WTC11 (cell line): ENCODE data around the gene PGK2.

Experiments
- CREM ChIP-seq: sonication (generic); formaldehyde crosslinking; IDR thresholded peaks from 2 replicates; pipeline ENCODE4 v1.8.1; 2022; ENCODE audit warnings: mild to moderate bottlenecking, missing genetic modification reagents, moderate library complexity
- CTCF ChIP-seq: fragments of 200-600 bp; IDR thresholded peaks from 2 replicates; pipeline ENCODE4 v1.8.0; 2022; ENCODE audit warnings: antibody characterized with exemption
- ELF4 ChIP-seq: sonication (generic); formaldehyde crosslinking; IDR thresholded peaks from 2 replicates; pipeline ENCODE4 v1.8.1; 2022; ENCODE audit warnings: low read depth, mild to moderate bottlenecking, moderate library complexity, missing genetic modification reagents
- EMX1 ChIP-seq: fragments of 250-450 bp; sonication (Bioruptor Pico); IDR thresholded peaks from 2 replicates; pipeline ENCODE4 v1.8.0; 2021; ENCODE audit warnings: mild to moderate bottlenecking
- GABPB1 ChIP-seq: sonication (generic); formaldehyde crosslinking; IDR thresholded peaks from 2 replicates; pipeline ENCODE4 v1.8.1; 2023; ENCODE audit warnings: mild to moderate bottlenecking, missing genetic modification reagents
- OVOL2 ChIP-seq: fragments of 250-450 bp; sonication (Bioruptor Pico); IDR thresholded peaks from 2 replicates; pipeline ENCODE4 v1.9.0; 2021; ENCODE audit warnings: mild to moderate bottlenecking, borderline replicate concordance
- RELA ChIP-seq: sonication (generic); formaldehyde crosslinking; IDR thresholded peaks from 2 replicates; pipeline ENCODE4 v1.8.1; 2022; ENCODE audit warnings: missing genetic modification reagents, mild to moderate bottlenecking, borderline replicate concordance
- STAT6 ChIP-seq: sonication (generic); formaldehyde crosslinking; conservative IDR thresholded peaks from 2 replicates; pipeline ENCODE4 v1.8.1; 2023; ENCODE audit warnings: mild to moderate bottlenecking, low read depth, missing genetic modification reagents, moderate library complexity
- TCF7 ChIP-seq: sonication (generic); formaldehyde crosslinking; IDR thresholded peaks from 2 replicates; pipeline ENCODE4 v1.8.0; 2022; ENCODE audit warnings: mild to moderate bottlenecking, low read depth, missing genetic modification reagents, moderate library complexity
- TEAD1 ChIP-seq: sonication (generic); formaldehyde crosslinking; IDR thresholded peaks from 2 replicates; pipeline ENCODE4 v1.8.0; 2022; ENCODE audit warnings: mild to moderate bottlenecking, missing genetic modification reagents
- USF1 ChIP-seq: sonication (generic); formaldehyde crosslinking; IDR thresholded peaks from 2 replicates; pipeline ENCODE4 v1.8.0; 2022; ENCODE audit warnings: mild to moderate bottlenecking, missing genetic modification reagents
- ZBTB21 ChIP-seq: sonication (generic); formaldehyde crosslinking; IDR thresholded peaks from 2 replicates; pipeline ENCODE4 v1.8.1; 2023; ENCODE audit warnings: mild to moderate bottlenecking, missing genetic modification reagents, borderline replicate concordance
- ZNF138 ChIP-seq: sonication (generic); formaldehyde crosslinking; conservative IDR thresholded peaks from 2 replicates; pipeline ENCODE4 v1.8.1; 2022; ENCODE audit warnings: mild to moderate bottlenecking, moderate library complexity, missing genetic modification reagents
- ZNF416 ChIP-seq: fragments of 250-450 bp; sonication (Bioruptor Pico); IDR thresholded peaks from 2 replicates; pipeline ENCODE4 v1.9.0; 2021; ENCODE audit warnings: mild to moderate bottlenecking, inconsistent platforms

- no peak for TF ChIP-seq USF1 (CRISPR knock-in tag)
- no peak for TF ChIP-seq RELA
- TF ChIP-seq CREM: no peak
- no peak for TF ChIP-seq EMX1 (CRISPR knock-in tag)
- no peak for TF ChIP-seq ZNF138
- no peak for TF ChIP-seq ZBTB21 (CRISPR knock-in tag)
- no peak for TF ChIP-seq TEAD1 (CRISPR knock-in tag)
- no peak for TF ChIP-seq CTCF
- peak; percentile 81 for TF ChIP-seq GABPB1
- TF ChIP-seq ZNF416 (CRISPR knock-in tag): no peak
- no peak for TF ChIP-seq ELF4 (CRISPR knock-in tag)
- no peak for TF ChIP-seq STAT6 (CRISPR knock-in tag)
- no peak for TF ChIP-seq TCF7 (CRISPR knock-in tag)
- no peak for TF ChIP-seq OVOL2 (CRISPR knock-in tag)
Observed at GRCh38 chr6:49766762-49767161, 20.3 kb downstream of the PGK2 start.
